HS-27A (cell line): ENCODE measurements around the gene L3MBTL4.

ENCODE experiments used
- DNase-seq: peaks from one replicate; pipeline ENCODE4 v3.0.0-alpha.2; 2012; ENCODE audit warnings: low read depth, missing footprints

L3MBTL4 gene

DNA sequence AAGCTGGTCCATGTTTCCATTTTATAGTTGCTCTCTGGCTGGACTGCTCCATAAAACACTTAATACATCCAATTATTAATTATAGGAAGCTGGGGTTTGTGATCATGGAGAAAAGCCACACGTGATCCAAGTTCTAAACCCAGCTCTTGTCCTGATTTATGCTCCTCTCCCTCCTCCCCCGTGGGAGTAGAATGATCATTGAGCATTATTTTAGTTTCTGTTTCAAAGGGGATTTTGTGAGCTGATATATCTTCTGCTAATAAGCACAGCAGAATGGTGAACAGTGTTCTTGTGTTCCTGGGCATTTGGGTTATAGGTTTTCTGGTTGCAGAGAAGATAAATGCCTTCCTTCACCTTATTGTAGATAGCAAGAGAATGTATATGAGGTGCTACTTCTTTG, 383.7 kb downstream of the L3MBTL4 start:
- DNase-seq = no peak

- DNase-seq = no peak
These were observed 389.9 kb downstream of the L3MBTL4 start for GRCh38 chr18:6024745-6025248.

GRCh38 chr18:6023551-6023950, 391.2 kb downstream of the L3MBTL4 start:
- no peak for DNase-seq

- no peak for DNase-seq
These were observed 391.9 kb downstream of the L3MBTL4 start for GRCh38 chr18:6022845-6023244.

- no peak for DNase-seq
These were observed 392.7 kb downstream of the L3MBTL4 start for GRCh38 chr18:6022074-6022444.

GRCh38 chr18:6021306-6022073, 393.2 kb downstream of the L3MBTL4 start:
- DNase-seq = no peak

DNA sequence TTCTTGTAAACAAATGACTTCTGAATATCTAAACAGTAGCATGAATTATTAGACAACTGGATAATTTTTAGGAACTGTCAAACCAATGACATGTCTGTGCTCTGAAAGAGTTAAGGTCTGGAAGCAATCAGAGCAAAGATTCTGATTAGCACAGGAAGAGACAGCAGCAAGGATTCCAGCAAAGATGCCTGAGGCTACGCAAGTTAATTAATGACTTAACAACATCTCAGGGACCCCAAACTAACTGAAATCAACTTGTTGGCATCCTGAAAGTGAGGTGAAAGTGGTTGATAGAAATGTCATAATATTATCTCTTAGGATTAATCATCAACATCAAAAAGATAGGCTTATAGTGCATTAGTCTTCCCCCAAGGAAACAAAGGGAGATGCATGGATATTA, 396.0 kb downstream of the L3MBTL4 start:
- no peak for DNase-seq

- no peak for DNase-seq
These were observed 397.5 kb downstream of the L3MBTL4 start for GRCh38 chr18:6017171-6017570.

DNA sequence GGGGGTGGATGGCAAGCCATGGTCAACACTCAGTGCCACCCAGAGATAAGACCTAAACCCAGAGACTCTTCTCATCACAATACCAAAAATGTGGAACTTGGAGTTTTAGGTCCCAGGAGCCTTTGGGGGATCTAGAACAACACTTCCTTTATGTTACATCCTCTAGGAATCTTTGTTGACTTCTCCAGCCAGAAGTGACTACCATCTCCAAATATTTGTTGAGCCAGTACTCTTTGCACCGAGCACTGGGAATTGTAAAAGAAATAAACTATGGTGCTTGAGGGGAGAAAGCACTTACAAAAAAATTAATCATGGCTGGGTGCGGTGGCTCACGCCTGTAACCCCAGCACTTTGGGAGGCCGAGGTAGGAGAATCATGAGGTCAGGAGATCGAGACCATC, 399.3 kb downstream of the L3MBTL4 start:
- no peak for DNase-seq

- DNase-seq = no peak
These were observed 401.4 kb downstream of the L3MBTL4 start for GRCh38 chr18:6013171-6013810.

DNA sequence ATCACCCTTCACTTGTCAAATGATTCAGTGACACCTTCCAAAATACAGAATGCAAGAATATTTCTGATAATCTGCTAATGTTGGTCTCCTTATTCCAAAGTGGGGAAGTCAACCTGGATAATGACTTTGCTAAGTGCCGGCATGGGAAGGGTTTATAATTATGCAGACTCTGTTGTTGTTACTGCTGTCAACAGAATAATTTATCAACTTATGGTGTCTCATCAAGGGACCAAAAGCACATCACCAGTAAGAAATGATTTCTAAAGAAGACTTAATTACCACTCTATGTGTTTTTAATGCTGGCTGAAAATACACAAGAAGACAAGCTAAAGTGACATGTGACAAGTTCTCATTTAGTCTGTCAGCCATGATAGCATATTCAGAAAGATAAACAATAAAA, 403.8 kb downstream of the L3MBTL4 start:
- DNase-seq = no peak

DNA sequence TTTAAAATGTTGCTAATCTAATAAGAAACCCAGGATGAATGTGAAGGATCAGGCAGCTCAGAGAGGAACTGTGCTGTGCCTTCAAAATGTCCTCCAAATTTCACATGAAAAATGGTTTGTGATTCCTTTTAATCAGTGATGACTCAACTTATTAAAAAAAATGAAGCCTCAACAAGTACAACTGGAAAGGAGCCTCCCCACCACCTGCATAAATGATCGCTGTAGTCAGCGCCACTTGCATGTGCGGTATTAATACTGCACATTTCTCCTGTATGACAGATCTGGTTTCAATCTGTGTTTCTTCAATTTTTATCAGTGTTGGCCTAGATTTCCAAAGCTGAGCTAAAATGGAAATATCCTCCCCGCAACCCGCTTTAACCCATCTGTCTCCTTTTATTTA, 404.4 kb downstream of the L3MBTL4 start:
- DNase-seq = no peak

GRCh38 chr18:6009756-6010155, 405.0 kb downstream of the L3MBTL4 start:
- no peak for DNase-seq

- DNase-seq = no peak
These were observed 410.0 kb downstream of the L3MBTL4 start for GRCh38 chr18:6004683-6005082.

DNA sequence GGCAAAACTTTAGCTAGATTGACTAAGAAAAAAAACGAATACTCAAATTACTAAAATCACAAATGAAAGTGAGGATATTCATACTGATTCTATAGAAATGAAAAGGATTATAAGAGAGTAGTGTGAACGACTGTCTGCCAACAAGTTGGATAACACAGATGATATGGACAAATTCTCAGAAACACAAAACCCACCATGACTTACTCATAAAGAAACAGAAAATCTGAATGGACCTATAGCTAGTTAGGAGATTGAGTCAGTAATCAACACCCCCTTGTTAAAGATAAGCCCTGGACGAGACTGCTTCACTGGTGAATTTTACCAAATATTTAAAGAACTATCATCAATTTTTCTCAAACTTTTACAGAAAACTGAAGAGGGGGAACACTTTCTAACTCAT, 410.6 kb downstream of the L3MBTL4 start:
- DNase-seq = no peak

GRCh38 chr18:6001867-6002266, 412.8 kb downstream of the L3MBTL4 start:
- DNase-seq = no peak

DNA sequence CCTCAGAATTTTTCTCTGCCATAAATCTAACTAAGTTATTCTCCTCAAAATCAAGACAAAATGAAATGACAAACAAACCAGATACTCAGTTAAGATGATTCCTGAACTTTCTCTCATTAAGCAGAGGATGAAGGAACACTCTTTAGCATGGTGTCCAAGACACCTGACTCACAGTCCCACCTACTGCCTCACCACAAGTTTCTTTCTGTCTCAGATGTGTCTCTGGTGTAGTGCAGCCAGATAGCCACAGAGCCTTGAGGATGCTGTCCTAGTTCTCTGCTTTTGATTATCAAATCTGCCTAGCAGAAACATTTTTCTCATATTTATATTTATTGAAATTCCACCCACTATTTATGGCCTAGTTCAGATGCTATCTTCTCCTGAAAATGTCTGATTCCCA, 415.8 kb downstream of the L3MBTL4 start:
- DNase-seq = no peak

- no peak for DNase-seq
These were observed 416.4 kb downstream of the L3MBTL4 start for GRCh38 chr18:5998166-5998881.

DNA sequence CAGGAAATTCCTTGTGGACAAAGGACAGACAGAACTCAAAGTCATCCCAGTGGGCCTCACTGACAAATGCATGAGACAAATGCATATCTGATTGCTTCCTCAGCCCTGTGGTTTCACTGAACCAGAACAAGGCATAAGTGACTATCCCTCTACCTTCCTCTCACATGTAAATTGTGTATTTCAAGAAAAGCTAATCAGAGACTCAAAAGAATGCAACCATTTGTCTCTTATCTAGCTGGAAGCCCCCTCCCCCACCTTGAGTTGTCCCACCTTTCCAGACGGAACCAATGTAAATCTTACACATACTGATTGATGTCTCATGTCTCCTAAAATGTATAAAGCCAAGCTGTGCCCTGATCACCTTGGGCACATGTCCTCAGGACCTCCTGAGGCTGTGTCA, 417.4 kb downstream of the L3MBTL4 start:
- no peak for DNase-seq

DNA sequence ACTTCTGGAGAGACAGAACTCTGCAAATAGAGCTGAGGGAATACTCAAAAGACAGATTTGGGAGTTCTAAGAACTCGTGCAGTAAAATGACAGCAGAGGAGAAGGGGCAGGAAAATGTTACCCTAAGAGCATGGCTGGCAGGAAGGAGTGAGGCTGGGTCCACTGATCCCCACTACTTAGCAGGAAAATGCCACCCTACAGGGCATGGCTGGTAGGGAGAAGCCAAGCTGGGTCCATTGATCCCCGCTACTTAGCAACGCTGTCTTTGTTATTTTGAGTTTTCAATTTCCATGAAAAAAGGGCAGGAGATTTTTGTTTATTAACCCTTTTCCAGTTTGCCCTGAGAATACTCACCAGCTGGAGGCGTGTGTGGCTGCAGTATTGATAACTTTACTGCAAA, 419.1 kb downstream of the L3MBTL4 start:
- DNase-seq = no peak

DNA sequence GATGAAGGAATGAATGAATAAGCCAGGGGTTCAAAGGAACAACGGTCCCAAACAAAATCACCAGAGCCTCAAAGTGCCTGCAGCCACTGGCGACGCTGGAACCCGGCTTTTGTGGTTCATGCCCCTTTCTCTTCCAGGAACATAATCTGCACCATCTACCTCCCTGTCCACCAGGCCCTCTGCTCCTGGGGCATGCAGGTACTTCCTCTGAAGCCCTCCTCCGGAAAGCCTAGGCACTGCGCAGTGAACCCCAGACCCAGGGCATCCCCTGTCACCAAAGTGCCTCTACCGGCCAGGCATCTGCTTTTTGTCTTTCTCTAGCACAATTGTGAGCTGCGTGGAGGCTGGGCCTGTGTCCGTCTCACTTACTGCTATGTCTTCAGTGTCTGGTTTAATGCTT, 420.8 kb downstream of the L3MBTL4 start:
- DNase-seq = no peak

DNA sequence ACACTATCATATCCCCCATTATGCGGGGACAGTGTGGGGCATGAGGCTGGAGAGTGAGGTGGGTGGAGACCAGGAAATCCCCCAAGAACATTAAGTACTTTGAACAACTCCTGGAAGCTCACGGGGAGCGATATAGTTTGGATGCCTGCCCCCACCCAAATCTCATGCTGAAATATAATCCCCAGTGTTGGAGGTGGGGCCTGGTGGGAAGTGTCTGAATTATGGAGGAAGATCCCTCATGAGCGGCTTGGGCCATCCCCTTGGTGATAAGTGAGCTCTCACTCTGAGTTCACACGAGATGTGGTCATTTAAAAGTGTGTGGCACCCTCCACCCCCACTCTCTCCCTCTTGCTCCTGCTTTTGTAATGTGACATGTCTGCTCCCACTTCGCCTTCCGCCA, 422.3 kb downstream of the L3MBTL4 start:
- no peak for DNase-seq

DNA sequence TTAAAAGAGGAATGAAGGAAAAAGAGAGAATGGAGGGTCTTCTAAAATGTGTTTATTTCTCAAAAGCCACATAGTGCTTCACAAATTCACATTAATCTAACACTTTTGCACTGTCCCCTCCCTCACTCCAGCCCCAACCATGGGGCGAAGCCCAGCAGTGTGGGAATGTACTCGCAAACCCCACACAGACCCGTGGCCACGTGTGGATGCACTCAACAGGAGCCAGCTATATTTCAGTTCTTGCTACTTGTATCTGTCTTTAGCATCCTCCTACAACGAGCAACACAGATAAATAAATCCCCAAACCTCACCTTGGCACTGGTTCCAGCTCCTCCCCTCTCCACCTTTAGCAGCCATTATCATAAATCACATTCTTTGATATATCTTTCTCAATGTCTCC, 427.5 kb downstream of the L3MBTL4 start:
- no peak for DNase-seq
